ENCODE data around the gene CDV3. TPM values are rescaled to one million over a fixed set of nuclear protein-coding genes. Genes with fewer than 3 reads are reported as not detected.
A peak's percentile ranks its signal among the peaks of the same experiment; 100 is the strongest.

The CDV3 gene
- polyA plus RNA-seq, 12 donors, result 99.8 to 174 (median 159) TPM; not detected in 1

DNA sequence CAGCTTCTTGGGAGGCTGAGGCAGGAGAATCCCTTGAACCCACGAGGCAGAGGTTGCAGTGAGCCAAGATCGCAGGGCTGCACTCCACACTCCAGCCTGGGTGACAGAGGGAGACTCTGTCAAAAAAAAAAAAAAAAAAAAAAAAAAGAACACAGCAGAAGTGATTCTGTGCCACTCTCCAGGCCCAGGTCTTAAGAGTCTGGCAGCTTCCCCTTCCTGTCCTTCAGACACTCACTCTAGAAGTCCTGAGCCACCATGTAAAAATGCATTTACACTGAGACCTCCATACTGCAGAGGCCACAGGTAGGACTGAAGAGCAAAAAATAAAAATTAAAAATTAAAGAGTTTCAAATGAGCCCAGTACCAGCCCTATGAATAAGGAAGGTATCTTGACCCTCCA, 11.8 kb upstream of the CDV3 start:
- DNase-seq, result no peak

GRCh38 chr3:133562376-133562775, 11.1 kb upstream of the CDV3 start:
- DNase-seq, result no peak

GRCh38 chr3:133563186-133563591, 10.3 kb upstream of the CDV3 start:
- DNase-seq, result no peak

DNA sequence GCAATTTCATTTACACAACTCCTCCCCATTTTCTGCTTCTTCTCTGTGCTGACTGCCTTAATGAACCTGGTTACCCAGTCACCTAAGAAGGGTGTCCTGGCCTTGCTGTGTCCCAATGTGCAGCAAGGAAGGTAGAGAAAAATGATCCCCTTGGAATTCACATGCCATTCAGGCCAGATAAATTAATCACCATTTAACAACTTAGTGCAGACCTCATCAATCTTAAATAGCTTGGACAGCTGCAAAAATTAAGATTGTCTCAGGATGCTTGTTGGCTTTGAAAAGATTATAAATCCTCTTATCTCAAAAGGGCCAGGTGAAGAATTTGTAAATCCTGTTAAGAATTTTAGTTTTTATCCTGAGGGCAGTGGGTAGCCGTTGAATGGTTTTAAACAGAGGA, 9.7 kb upstream of the CDV3 start:
- no peak for DNase-seq

DNA sequence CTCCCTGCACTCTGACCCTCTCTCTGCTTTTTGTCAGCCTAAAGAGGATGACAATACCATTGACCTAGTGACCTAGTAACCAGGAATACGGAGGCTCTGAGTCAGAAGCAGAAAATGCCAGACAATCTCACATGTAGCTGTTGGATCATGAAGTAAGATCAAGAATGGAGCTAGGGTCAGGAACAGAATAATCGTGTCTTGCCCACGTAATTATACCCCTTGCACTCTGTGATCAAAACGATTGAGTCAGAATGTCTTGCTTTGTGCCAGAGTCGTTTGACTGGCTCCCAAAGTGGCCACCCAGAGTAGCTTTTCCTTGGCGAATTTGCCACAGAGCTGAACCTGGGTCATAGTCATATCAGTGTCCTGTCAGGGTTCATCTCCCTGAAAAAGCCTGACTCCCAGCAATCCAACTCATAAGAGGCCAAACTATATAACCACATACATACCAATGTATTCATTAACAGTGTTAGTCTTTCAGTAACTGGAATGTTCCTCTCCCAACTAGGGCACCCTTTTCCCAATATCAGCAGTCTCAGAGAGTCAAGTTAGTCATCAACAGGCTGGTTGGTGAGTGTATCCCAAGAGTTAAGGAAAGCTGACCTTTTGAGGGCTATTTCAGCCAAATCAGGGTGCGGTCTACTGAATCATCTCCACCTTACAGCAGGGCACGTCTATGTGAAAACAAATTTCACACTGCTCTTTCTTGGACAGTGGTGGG, 5.0 kb upstream of the CDV3 start:
- no peak for DNase-seq

DNA sequence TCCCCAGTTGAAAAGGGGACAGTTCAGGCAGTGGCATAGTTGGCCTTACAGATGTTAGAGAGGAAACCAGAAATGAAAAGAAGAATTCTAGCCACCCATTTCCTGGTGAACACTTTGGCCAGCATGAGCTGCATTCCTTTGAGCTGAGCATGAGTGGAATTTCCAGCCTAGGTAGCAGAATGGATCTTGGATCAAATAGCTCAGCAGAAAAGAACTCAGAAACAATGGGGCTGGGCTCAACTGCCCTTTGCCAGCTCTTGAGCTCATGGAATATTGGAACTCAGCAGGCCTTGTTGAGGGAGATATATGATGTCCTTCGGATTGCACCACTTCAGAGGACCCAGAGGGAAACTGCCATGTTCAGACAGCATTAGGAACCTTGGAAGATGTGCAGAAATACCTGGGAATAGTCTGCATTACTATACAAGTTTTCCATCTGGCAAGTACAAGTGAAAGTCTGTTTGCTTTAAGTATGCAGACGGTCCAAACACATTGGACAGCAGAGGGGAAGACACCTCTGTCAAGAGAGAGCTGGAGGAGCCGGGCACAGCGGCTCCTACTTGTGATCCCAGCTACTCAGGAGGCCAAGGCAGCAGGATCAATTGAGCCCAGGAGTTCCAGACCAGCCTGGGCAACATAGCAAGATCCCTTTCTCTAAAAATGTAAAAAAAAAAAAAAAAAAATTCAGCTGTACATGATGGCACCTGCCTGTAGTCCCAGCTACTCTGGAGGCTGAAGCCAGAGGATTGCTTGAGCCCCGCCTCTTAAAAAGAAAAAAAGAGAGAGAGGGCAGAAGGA, 3.1 kb upstream of the CDV3 start:
- DNase-seq, result peak; percentile 69

- DNase-seq, result no peak
Observed at GRCh38 chr3:133570937-133571320, 2.6 kb upstream of the CDV3 start.

GRCh38 chr3:133572158-133573053, 1.1 kb upstream of the CDV3 start:
- DNase-seq, result no peak

DNA sequence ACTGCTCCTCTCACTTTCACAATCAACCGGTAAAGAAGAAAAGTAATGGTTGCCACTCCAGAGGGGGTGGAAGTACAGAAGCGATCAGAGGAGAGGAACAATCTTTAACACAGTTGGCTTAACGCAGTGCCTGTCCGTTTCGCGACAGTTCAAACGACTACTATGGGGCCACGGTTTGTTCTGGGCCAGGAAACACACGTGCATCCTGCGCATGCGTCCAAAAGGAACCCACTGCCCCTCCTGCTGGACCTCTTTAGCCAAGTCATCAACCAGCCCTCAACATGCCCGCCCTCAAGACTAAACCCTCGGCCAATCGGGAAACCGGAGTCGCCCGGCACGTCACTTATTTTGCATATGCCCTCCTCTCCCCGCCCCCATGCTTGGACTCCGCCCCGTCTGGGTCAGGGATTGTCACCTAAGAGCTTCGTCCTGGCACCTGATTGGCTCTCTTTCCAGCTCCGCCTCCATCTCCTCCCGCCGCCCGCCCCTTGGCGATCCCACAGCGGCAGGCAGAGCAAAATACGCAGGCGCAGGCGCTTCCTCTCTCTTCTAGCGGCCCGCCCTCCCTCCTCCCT, 345 bp upstream of the CDV3 start:
- DNase-seq, result peak; percentile 100

DNA sequence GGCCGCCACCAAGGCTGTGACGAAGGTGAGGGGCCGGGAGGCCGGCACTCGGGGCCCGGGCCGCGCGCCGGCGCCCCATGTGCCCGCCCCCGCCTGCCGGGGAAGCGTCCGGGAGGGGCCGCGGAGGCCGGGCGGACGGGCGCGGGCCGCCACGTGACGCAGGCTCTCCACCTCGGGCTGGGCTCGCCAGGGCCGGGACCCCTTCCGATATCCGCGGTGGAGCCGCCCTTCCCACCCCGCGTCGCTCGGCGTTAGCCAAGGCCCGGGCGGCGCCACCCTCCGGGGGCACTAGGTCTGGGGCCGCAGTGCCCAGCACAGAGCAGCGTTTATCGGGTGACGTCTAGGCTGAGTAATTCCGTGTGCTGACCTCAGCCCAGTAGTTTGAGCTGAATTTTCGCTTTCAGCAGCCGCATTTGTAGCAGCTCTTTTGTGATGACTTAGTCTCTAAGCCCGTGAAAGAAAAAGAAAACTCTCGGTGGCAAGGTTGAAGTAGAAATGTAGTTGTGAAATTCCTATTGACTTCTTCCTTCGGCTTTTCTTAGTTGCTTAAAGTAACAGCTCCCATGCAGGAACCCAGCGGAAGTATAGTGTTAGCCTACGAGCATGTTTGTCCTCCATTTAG, 885 bp downstream of the CDV3 start:
- peak; percentile 66 for DNase-seq

GRCh38 chr3:133575086-133575485, 1.6 kb downstream of the CDV3 start:
- DNase-seq, result no peak

GRCh38 chr3:133576169-133576568, 2.7 kb downstream of the CDV3 start:
- DNase-seq, result no peak

GRCh38 chr3:133578548-133579191, 5.2 kb downstream of the CDV3 start:
- no peak for DNase-seq

- no peak for DNase-seq
Observed at GRCh38 chr3:133583396-133583795, 9.9 kb downstream of the CDV3 start.

GRCh38 chr3:133588035-133588434, 14.5 kb downstream of the CDV3 start:
- no peak for DNase-seq

DNA sequence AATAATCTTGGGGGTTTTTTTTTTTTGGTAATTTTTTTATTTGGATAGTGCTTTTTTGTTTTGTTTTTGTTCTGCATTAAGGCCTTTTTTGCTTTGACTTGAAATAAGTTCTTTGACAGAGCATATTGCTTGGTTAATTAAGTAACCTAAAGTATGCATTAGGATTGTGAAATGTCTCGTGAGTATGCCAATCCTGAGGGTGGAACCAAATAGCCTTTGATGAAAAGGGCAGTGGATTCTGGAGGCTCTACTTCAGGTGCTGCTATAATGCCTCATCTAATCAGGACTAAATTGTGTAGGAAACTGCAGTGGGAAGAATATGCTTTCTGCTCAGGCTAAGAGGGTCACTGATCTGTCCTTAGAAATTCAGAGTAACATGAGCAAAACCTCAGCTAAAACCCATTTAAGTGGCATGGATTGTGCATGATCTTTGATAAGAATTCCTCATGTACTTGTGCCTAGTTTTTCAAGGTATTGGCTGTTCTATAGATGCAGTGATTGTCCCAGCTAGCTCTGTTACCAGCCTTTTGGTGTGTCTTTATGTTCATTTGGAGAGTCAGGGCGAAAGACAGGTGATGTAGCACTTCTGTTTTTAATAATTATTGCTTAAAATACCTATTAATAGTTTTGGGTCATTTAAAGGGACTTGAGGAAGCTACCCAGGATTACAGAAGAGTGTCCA, 15.4 kb downstream of the CDV3 start:
- DNase-seq, result no peak

- DNase-seq, result no peak
Observed at GRCh38 chr3:133589503-133589902, 16.0 kb downstream of the CDV3 start.

GRCh38 chr3:133591271-133591742, 17.8 kb downstream of the CDV3 start:
- DNase-seq, result no peak

GRCh38 chr3:133592843-133593242, 19.4 kb downstream of the CDV3 start:
- no peak for DNase-seq

GRCh38 chr3:133593243-133593642, 19.8 kb downstream of the CDV3 start:
- no peak for DNase-seq

Data from muscle of arm (tissue), 12 donors.